GM12864 (cell line): Measurements from ENCODE around the gene RAB39B.
A peak's percentile ranks its signal among the peaks of the same experiment; 100 is the strongest.

ENCODE experiments used
- DNase-seq: peaks from one replicate; pipeline ENCODE4 v3.0.0-alpha.2; 2011; ENCODE audit warnings: low read depth
- H3K4me3 ChIP-seq: 2 replicates; pipeline ENCODE4 v1.5.1; 2011; ENCODE audit warnings: mild to moderate bottlenecking, low read depth, low read length, control low read depth
- TF ChIP-seq, protein P1 (sequence below): IDR thresholded peaks from 2 replicates; pipeline ENCODE4 v1.5.1; 2011; ENCODE audit warnings: low read depth, mild to moderate bottlenecking, moderate library complexity, low read length, control low read depth, inconsistent platforms; ENCODE audit errors: missing control alignments

Gene RAB39B

DNA sequence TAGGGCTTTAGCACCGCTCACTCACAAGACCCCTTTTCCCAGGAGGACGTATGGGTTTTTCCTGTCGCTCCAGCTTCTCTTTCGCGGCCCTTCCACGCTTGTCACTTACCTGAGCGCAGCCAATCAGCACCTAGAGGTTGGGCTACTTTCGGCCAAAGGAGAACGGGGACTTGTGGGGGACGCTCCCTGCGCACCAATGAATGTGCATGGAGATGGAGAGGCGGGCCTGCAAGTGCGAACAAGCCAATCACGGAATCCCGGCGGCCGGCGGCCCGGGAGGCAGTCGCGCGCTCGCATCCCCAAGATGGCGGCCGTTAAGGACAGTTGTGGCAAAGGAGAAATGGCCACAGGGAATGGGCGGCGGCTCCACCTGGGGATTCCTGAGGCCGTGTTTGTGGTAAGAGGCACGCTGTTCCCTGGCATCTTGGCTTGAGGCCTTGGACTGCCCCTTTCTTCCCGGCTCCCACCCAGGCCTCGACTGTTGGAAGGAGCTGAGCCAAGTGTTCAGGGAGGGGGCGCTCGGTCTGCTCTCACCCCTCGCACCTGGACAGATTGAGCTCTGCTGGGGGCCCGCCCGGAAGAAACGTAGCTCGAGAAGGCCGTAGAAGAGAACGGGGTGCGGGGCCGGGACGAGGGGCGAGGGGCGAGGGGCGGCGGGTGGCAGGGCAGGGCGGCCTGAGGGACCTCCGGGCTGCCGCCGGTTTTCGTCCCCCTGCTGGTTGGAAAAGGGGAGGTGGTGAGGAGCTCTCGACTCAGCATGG is 47.9 kb downstream of the RAB39B start, which contains the start of gene VBP1:
VBP1 (plus strand) TSS at position 282 of the 761 bp plus-strand sequence; CDS start at position 305, 23 bp downstream.
- TF ChIP-seq, protein P1, sequence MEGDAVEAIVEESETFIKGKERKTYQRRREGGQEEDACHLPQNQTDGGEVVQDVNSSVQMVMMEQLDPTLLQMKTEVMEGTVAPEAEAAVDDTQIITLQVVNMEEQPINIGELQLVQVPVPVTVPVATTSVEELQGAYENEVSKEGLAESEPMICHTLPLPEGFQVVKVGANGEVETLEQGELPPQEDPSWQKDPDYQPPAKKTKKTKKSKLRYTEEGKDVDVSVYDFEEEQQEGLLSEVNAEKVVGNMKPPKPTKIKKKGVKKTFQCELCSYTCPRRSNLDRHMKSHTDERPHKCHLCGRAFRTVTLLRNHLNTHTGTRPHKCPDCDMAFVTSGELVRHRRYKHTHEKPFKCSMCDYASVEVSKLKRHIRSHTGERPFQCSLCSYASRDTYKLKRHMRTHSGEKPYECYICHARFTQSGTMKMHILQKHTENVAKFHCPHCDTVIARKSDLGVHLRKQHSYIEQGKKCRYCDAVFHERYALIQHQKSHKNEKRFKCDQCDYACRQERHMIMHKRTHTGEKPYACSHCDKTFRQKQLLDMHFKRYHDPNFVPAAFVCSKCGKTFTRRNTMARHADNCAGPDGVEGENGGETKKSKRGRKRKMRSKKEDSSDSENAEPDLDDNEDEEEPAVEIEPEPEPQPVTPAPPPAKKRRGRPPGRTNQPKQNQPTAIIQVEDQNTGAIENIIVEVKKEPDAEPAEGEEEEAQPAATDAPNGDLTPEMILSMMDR = peak; percentile 54

DNA sequence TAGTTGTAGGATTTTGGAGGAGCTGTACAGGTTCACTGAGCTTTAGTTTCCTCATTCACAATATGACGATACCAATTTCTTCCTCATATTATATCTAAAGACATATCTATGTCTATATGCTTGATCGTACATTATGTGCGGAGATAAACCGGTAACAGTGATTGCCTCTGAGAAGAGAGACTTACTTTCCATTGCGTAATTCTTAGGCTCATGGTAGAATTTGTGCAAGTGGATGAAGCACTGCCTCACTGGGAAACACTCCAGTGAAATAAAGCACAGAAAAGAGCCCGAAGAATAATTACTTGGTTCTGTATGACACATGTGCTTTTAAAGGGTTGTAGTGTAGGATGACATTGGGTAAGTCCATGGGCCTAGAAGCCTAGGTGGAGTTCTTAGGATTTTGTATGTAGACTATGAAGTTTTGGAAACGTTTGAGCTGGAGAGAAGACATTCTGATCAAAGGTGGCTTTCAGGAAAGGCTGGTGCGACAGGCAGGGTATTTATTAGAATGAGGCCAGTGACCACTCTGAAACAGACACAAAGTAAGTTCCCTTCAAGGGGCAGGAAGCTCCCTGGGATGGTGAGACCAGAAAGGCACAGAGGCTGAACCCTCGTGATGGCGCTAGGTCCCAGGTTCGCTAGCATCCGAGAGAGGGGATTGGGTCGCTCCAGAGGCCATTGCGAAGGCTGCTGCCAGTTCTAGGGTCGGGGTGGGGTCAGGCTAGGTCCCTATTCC is 48.7 kb downstream of the RAB39B start:
- H3K4me3 ChIP-seq = peak overlapping the region; percentile 92
- TF ChIP-seq, protein P1 = no peak
- DNase-seq = no peak

More for the DNA sequence above, 47.9 kb downstream of the RAB39B start, which contains the start of gene VBP1:
- DNase-seq = peak; percentile 88
- H3K4me3 ChIP-seq = peak within 1 kb of the TSS; percentile 92

DNA sequence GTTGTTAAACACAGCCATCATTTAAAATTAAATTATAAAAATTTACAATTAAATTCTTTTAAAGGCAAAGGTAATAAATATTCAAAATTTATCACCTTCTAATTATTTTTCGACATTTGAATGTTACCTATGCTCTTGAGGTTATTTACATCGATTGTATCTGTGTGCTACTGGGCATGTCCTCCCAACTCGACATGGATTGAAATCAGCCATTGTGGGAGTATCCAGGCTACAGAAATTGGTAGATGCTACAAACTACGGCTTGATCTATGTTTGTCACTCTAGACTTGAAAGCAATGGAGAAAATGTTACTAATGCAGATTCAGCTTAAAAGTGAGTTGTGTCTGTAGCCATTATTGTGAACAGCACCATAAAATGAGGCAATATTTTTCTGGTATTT is 50.6 kb downstream of the RAB39B start:
- no peak overlapping the region for H3K4me3 ChIP-seq
- TF ChIP-seq, protein P1 = no peak
- no peak for DNase-seq

DNA sequence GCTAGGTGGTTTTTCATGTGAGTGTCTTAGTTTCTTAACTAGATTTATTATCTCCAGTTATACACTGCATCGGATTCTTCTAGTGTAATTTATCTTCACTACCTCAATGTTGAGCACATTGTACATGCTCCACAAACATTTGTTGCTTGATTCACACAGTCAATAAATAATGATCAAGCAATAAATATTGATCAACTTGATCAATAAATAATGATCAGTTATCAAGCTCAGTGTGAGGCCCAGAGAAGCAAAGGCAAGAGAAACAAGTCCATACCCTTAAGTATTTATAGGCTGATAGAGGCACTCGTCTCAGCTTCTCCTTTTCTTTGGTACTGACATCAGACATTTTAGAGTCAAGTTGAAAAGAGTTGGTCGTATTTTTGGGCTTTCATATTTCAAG is 53.1 kb downstream of the RAB39B start:
- no peak for DNase-seq
- H3K4me3 ChIP-seq = no peak overlapping the region
- TF ChIP-seq, protein P1 = no peak
